Germinal center (tissue), 1 donor: ENCODE data around the gene HOXB1.

Source experiments
- DNase-seq: peaks from one replicate; pipeline ENCODE4 v3.0.0; 2012; ENCODE audit warnings: mixed read lengths, low spot score

Gene HOXB1

DNA sequence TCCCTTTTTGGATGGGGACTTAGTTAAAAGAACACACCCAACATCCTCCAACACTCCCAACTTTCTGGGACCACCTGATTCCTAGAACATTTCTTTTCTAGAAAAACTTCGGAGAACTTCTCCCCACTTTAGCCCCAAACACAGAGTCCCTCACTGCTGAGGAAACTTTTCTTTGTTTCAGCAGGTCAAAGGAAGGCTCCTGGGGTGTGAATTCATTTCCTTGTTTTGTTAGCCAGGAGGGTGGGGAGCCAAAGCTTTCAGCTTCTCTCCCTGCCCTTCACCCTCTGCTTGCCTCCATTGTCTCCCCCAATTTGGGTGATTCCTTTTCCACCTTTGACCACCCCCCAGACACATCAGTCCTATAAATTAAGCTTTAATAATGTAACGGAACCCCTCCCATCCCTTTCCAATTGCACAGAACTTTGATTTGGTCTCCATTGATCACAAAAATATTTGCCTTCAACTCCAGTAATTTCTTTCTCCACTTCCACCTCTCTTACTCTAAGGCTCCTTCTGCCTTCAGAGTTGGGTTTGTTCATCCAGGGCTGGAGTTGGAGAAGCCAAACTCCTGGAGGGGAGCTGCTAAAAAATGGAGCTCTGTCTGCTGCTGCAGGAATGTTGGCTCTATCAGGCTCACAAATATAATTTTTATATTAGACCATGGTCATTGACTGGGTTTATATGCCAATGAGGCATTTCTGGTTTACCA, 37.0 kb upstream of the HOXB1 start:
- DNase-seq = no peak

DNA sequence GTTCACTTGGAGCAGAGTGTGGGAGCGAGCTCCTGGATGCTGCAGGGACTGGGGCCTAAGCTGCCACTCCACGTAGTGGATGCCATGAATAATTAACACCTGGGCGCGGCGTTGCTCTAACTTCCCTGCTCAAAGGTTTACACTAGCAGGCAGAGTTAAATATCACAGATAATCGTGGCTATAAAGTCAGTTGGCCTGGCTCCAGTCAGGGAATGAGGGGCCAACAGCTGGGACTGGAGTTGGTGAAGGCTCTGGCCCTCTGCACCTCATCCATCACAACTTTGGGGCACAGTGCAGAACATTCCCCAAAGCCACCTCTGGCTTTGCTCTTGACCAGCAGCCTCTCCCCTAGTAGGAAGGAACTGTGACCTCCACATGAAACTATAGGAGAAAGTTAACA, 36.4 kb upstream of the HOXB1 start:
- DNase-seq = no peak

DNA sequence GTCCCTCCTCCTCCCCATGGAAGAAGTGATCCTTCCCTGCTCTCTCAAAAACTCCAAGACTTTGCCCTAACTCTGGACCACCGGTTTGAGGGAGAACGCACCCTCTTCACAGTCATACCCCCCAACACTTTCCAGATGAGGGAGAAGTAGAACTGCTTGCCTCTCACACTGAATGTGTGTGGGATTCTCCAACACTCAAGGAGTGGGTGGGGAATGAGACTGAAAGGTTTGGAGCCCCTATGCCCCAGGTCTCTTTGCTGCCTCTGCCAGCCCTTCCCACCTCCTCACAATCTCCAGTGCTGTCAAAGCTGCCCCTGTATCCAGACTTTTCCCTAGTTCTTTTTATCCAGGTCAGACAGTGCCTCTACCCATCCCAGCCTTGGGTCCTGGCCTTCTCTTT, 35.9 kb upstream of the HOXB1 start:
- DNase-seq = no peak

DNA sequence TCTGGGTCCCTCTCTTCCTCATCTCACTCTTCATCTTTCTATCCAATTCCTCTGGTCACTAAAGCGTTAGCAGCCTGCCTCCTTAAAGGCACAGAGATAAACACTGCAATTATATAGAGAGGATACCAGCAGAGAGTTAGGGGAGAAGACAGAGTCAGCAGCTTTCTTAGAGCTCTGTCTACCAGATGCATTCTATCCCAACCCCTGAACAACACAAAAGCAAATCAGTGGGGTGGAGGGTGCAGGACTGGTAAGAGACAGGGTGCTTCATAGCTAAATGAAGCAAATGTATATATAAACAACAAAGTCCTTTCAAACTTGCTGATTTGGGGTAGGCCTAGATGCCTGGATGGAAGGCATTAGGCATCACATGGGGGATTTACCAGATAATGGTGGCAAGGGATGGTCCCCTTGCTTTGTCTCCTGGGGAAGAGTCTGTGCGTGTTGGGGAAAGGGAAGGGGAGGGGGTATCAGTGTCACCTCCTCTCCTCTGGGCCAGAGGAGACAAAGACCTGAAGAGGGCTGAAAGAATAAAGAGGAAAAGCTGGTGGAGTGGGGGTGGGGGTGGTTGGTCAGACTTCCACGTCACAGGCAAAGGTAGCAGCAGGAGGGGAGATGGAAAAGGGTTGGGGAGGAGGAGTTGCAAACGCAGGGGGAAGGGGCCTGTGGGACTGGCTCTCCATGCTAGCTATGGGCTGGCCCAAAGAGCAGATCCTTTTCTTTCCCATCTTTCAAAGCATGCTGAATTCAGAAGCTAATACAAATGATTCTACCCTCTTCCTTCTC, 35.3 kb upstream of the HOXB1 start:
- no peak for DNase-seq

DNA sequence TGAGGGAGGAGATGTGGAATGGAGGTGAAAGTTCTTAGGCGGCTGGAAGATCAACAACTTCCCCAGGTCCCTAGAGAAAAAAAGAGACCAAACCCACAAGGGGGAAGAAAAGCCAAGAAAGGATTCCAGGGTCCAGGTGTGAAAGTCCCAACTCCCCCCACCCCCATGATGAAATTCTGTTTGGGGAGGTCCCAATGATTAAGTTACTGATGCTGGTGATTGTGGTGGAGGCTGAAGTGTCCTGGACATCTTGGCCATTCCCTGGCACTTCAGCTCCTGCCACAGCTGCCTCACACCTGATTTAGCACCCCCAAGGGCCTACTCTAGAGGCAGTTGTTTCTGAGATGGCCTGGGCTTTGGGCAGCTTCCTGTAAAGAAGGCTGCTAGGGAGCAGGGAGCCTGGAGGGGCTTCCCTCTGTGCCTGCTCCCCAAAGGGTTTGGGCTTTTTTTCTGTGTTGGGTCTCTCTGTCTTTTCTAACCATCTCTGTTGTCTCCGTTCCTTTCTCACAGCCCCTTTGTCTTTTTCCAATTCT, 34.3 kb upstream of the HOXB1 start:
- DNase-seq = no peak

DNA sequence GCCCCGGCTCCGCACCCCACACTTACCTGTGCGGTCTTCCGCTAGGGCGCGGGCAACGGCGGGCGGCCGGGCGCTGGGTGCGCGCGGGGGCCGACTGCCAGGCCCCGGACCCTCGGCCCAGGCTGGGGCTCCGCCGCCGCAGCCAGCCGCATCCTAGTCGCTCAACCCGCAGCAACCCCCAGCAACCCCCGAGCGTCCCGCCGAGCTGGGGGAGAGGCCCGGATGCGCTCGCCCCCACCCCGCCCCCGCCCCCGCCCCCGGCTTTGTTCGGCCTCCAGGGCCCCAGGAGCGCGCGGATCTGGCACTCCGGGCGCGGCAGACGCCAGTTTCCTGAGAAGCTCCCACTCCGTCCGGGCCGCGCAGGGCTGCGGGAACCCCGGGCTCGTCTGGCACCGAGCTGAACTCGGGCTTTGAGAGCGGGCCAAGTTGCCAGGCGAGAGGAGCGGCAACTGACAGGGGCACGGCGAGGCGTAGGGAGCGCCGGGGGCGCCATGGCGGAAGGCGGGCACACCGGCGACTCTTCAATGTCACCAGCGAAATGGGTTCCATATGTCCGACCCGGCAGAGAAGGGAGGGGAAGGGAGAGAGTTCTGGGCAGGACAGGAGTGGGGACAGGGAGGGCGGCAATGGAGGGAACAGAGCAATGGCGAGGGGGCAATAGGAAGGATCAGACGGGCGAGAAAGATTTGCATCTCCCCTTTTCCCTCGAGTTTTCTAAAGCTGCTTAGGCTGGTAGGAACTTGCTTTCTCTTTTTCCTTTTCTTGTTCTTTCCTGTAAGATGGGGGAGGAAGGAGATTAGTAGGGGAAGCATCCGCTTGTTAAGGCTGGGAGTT, 33.6 kb upstream of the HOXB1 start:
- DNase-seq = no peak

DNA sequence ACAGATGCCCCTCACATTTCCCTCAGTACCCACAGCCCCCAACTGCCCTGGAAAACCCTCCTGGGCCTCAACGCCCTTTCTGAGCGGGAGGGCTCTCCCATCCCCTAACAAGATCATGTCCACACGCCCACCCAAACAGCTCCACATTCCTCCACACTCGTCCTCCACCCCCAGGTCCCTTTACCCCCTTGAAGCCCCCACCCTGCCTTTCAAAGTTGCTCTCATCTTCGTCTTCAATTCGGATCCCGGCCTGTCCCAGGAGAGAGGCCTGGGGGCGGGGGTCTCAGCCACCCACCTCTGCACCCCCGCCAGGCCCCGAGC, 33.0 kb upstream of the HOXB1 start:
- no peak for DNase-seq

DNA sequence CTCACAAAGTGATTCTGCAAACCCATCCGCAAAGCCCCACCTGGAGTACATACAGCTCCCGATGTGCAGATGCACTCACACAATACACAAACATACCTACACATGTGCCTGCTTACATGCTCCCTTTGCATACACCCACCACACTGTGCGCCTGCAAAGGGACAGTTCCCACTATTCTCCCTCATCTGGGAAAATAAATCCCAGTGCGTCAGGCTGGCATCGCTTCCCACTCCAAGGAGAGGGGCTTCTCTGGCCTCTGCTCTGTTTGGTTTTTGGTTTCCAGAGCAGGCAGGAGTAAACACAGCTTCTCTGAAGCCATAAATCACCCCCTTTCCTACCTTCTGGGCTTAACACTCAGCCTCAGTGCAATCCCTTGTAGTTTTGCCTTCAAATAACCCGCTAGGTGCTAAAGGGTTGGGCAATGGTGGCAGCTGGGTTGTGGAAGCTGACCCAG, 32.6 kb upstream of the HOXB1 start:
- no peak for DNase-seq

DNA sequence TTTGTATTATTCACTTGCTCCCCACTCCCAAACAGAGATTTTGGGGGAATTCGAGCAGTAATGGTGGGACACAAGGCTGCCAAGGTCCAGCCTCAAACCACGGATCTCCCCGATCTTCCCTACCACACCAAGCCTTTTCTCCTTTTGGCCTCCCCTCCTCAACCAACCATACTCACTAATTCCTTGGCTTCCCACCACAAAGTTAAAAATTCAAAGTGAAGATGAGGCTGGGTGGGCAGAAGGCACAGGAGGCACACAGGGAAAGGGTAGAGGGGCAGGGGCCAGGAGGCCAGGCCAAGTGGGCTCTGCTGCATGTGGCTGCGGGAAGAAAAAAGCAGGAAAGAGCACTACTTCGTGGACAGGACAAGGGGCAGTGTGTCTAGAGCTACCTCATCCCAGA, 32.1 kb upstream of the HOXB1 start:
- DNase-seq = no peak

DNA sequence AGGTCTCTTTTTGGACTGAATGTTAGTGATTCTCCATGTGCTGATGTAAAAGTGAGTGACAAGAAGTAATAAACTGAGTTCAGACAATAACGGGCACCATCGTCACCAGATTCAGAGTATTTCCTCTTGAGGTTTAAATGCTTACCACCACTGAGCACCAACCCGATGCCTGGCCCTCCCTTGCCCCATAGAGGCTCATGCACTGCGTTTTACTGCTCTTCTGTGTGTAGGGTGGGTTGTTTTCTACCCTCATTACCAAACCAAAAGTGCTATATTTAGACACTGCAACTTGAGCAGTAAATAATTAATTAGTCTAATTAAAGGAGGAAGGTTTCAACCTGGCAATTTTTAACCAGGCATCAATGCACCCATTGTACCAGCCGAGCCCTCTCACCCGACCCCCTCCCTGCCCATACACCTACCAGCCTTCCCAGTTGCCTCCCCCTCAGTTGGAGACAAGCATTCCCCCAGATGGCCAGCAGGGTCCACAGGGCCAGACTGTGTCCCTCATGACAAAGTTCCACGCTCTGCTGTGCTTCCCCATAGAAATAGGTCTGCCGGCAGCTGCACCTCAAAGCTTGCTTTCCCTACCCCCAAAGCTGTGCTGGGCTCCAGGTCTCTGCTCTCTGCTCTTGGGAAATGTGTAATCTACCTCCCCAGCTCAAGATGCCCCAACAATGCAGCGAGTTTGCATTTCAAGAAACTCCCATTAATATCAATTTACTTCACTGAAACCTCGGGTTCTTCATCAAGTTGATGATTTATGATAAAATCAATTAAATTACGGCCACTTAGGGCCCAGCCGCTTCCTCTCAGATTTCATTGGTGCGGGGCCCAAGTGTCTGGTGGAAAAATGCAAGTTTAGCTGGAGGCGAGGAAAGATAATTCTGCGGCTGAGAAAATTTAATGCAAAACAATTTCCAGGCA, 31.3 kb upstream of the HOXB1 start:
- DNase-seq = no peak

DNA sequence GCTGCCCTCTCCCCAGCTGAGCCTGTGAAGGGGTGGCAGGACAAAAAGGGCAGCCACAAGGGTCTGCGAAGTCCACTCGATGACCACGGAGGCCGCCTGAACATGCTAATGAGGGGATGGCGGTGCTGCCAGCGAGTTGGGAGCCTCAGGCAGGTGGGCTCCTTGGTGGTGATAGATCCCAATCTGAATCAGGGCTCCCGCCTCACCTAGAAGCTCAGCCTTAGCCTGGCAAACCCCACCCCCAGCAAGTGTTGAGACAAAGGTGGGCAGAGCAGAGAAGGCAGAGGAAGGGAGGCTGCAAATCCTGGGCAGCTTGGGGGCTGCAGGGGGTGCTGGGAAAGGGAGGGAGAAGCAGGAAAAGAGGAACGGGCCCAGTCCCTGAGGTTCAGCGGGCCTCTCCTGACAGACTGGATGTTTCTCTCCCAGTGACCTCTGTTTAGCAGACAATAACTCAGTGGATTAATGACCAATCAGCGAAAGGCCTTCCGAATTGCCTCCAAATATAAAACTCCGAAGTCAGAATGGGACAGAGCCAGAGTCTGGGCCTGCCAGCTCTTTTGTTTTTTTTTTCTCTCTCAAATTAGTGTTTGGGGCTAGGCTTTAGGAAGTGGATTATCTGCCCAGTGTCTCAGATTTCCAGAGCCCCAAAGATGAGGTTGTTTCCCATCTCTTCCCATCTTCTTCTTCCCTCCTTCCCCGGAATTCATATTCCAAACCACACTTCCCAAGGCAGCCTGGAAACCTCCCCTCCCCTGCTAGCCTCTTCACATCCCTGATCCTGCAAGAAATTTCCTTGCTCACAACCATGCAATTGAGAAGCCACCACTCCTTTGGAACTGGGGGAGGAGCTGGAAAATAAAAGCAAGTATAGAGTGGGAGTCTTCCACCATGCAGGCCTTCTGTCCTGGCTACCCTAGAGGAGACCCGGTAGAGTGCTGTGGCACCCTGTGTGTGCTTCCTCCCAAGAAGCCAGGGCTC, 29.3 kb upstream of the HOXB1 start:
- DNase-seq = no peak

DNA sequence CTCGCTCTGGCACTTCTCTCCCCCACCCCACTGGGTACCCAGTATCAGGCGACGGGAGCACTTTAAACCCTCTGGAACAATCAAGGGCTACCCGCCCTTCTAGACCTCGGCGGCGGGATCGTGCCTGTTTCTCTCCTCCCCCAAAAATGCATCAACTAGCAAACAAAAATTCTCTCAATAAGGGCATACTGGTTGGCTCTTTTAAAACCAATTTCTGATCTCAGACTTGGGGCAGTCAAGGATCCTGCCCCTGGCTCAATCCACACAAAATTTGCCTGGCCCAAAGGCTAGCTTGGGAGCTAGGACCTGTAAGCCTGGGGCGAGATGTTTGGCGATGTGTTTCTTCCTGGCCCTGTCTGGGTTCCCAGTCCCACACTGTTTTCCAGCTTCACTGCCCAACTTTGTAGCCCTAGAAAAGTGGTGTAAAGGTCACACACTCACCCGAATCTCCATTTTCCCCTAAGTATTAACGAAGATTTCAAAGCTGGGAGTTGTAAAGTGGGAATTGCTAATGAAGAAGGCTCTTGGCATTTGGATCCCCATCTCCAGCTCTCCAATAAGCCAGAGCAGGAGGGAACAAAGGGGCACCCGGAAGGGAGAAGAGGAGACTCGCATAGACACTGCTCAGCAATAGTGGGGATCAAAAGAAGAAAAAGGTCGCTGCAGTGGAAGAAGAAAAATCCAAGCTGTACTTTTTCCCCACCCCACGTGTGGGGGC, 28.5 kb upstream of the HOXB1 start:
- DNase-seq = no peak

DNA sequence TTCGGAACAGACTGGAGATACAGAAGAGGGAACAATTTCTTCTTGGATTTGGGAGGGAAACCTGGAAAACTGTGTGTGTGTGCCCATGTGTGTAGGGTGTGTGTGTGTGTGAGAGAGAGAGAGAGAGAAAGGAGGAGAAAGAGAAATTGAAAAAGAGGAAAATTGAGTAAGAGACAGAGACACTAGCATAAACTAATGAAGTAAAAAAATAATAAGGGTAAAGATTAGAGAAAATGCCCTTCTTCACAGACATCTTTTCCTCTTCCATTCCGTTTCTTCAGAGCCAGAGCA, 28.0 kb upstream of the HOXB1 start:
- DNase-seq = no peak

DNA sequence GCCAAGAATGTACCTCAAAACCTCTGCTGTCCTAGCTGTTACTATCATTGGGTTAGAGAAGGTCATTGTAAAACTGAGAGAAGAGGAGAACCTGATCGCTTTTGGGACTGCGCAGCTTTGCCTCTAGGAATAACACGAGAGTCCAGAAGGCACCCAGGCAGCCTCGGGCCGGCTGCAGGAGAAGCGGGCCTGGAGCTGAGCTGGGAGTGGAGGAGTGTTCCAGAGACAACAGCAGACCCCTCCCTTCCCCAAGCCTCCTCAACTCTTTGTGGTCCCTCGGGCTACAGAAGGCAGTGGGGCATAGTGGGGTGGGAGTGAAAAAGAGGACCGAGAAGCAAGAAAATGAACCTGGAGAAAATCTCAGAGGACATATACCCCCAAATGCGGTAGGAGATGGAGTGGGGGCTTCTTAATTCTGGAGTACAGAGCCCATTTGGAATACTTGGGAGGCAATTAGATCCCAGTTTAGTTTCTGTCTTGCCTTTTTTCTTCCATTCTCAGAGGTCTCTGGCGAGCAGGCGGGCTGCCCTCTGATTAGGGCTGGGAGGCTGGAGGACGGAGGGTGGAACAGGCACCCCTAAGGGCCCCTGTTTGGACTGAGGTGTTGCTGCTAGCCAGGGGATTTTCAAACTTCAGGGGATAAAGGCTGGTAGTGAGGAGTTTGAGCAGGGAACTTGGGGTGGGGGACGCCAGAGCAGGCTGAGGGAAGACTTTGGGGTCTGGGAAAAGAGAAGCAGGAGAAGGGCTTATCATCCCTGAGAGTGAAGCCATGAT, 27.4 kb upstream of the HOXB1 start:
- DNase-seq = no peak

DNA sequence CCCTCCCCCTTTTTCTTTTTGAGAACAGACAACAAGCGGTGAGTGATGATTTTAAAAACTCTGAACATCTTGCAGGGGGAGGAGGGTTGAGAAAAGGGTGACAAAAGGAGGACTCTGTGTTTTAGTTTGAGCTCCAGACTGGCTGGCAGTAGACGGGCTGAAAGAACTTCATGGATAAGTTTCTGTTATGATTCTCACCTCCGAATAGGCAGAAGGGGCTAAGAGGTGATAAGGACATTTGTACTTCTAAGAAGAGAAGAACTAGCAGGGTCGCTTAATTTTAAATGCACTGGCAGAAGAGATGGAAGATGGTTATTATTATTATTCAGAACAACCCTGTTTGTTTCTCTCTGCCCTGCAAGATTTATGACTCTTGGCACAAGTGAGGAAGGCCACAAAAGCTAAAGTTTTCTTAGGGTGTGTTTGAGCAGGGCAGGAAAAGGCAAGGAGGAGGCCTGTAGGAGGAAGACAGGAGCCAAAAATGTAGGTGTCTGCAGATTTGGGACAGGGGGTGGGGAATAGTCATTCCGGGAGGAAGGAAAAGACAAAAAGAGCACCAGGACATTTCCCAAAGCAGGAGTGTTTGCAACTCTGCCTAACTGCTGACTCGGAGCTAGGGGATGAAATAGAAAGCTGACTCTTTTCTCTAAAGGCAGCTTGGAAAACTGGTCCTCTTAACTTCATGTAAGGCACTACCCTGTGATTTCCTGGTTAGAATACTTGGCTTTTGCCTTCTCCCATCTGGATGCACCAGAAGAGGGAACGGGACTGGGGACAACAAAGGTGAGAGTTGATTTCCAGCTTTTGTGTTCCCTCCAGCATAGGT, 26.0 kb upstream of the HOXB1 start:
- DNase-seq = no peak

DNA sequence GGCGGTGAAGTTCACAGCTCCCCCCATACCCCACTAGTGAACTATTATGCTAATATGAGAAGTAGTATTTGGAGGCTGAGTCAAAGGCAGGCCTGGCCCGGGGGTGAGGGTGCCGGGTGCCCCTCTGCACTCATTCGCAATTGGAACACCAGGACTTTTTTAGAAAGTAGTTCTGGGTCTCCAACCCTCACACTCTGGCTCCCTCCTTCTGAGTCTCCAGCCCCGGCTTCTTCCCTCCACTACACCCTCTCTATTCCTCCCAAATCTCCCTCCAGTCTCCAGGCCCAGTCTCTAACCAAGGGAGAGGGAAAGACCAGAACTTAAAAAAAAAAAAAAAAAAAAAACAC, 25.4 kb upstream of the HOXB1 start:
- DNase-seq = no peak

DNA sequence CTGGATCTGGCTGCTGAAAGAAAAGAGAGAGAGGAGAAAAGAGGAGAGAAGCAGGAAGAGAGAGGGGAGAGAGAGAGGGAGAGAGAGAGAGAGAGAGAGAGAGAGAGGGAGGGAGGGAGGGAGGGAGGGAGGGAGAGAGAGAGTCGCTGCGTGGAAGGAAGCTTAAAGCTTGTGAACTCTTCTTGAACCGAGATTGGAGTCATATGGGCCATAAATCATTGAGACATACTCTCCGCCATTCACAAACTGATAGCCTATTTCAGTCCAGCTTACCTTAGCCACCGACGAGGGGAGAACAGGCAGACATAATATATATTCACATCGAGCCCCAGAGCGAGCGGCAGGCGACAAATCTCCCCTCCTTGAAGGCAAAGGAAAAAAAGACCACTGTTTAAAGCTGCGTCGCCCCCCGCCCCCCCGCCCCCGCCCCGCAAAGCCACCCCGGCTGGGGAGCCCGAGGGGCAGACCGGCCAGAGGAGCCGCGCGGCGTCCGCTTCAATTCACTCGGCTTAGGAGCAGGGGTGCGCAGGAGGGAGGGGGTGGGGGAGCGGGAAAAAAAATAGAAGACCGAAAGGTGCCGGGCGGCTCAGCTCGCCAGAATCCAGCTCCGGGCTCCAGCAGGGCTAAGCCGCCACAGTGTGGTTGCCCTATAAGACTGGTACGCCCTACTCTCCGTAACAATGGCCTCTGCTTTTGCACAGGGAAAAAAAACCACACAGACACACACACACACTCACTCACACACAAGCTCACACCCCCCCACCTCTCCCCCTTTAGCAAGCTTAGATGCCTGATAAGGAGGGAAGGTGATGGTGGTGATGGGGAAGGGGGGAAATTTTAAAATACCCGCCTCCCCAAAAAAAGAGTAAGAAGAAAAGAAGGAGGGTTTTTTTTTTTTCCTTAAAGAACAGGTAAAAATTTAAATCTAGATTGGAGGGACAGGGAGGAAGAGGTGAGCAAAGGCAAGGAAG, 24.7 kb upstream of the HOXB1 start:
- no peak for DNase-seq
